IgD-negative memory B cell (primary cell): ENCODE results near the gene TM4SF18. TPM values are rescaled to one million over a fixed set of nuclear protein-coding genes. Genes with fewer than 3 reads are reported as not detected.

ENCODE experiments used
- polyA plus RNA-seq: library from polyadenylated mRNA; unstranded; fragments of 300-500 nt; fragmentation: Illumina TruSeq; gene quantifications from one replicate; pipeline ENCODE4 v1.2.3, GENCODE V29; 2021

Gene TM4SF18
- polyA plus RNA-seq, 1 donor from 2014 or later = not detected

Other genes starting within 250 kb of the TM4SF18 start
- 24.6 TPM for gene HLTF, start 247.1 kb downstream of the TM4SF18 start, polyA plus RNA-seq
- gene HPS3, start 204.0 kb downstream of the TM4SF18 start, polyA plus RNA-seq = 44.8 TPM
- gene CP, start 111.8 kb downstream of the TM4SF18 start, polyA plus RNA-seq = 0.24 TPM
- not detected for gene TM4SF1, start 44.0 kb upstream of the TM4SF18 start, polyA plus RNA-seq
- gene TM4SF4, start 141.1 kb upstream of the TM4SF18 start, polyA plus RNA-seq = not detected